HK-2 (cell line): ENCODE data around the gene CFAP206.

Source experiments
- DNase-seq: peaks from one replicate; pipeline ENCODE4 v3.0.0-alpha.2; 2018; ENCODE audit not compliant: unreplicated experiment

Gene CFAP206

GRCh38 chr6:87407901-87408720, at the start of gene CFAP206:
CFAP206 (plus strand) TSS chr6:87407972; CDS start chr6:87409840, 1,868 bp downstream.
- DNase-seq = peak; percentile 94

GRCh38 chr6:87364602-87365252, 43.0 kb upstream of the CFAP206 start:
- DNase-seq = no peak

- no peak for DNase-seq
Measured at GRCh38 chr6:87366072-87366827, 41.5 kb upstream of the CFAP206 start.

- DNase-seq = no peak
Measured at GRCh38 chr6:87366899-87367298, 40.9 kb upstream of the CFAP206 start.

GRCh38 chr6:87373377-87373776, 34.4 kb upstream of the CFAP206 start:
- DNase-seq = no peak

- DNase-seq = no peak
Measured at GRCh38 chr6:87375315-87375714, 32.5 kb upstream of the CFAP206 start.

GRCh38 chr6:87376643-87377042, 31.1 kb upstream of the CFAP206 start:
- no peak for DNase-seq

- DNase-seq = no peak
Measured at GRCh38 chr6:87378947-87379346, 28.8 kb upstream of the CFAP206 start.

- DNase-seq = no peak
Measured at GRCh38 chr6:87382861-87383260, 24.9 kb upstream of the CFAP206 start.

GRCh38 chr6:87384038-87384437, 23.7 kb upstream of the CFAP206 start:
- DNase-seq = no peak

GRCh38 chr6:87384449-87384848, 23.3 kb upstream of the CFAP206 start:
- DNase-seq = no peak

- DNase-seq = peak; percentile 15
Measured at GRCh38 chr6:87391334-87391733, 16.4 kb upstream of the CFAP206 start.

- no peak for DNase-seq
Measured at GRCh38 chr6:87393026-87393622, 14.6 kb upstream of the CFAP206 start.

GRCh38 chr6:87395431-87395830, 12.3 kb upstream of the CFAP206 start:
- no peak for DNase-seq

GRCh38 chr6:87396595-87397392, 11.0 kb upstream of the CFAP206 start:
- DNase-seq = no peak

- DNase-seq = no peak
Measured at GRCh38 chr6:87397656-87398055, 10.1 kb upstream of the CFAP206 start.

- DNase-seq = no peak
Measured at GRCh38 chr6:87401832-87402231, 5.9 kb upstream of the CFAP206 start.

GRCh38 chr6:87407561-87407900, 241 bp upstream of the CFAP206 start:
- no peak for DNase-seq

- DNase-seq = no peak
Measured at GRCh38 chr6:87408721-87409155, 966 bp downstream of the CFAP206 start.

GRCh38 chr6:87419266-87419665, 11.5 kb downstream of the CFAP206 start:
- DNase-seq = no peak

- no peak for DNase-seq
Measured at GRCh38 chr6:87420360-87420759, 12.6 kb downstream of the CFAP206 start.
